Fibroblast of peridontal ligament (primary cell): ENCODE data around the gene NFKBIB.

Source experiments
- DNase-seq: peaks from one replicate; pipeline ENCODE4 v3.0.0-alpha.2; 2010; ENCODE audit errors: extremely low read depth

NFKBIB gene

DNA sequence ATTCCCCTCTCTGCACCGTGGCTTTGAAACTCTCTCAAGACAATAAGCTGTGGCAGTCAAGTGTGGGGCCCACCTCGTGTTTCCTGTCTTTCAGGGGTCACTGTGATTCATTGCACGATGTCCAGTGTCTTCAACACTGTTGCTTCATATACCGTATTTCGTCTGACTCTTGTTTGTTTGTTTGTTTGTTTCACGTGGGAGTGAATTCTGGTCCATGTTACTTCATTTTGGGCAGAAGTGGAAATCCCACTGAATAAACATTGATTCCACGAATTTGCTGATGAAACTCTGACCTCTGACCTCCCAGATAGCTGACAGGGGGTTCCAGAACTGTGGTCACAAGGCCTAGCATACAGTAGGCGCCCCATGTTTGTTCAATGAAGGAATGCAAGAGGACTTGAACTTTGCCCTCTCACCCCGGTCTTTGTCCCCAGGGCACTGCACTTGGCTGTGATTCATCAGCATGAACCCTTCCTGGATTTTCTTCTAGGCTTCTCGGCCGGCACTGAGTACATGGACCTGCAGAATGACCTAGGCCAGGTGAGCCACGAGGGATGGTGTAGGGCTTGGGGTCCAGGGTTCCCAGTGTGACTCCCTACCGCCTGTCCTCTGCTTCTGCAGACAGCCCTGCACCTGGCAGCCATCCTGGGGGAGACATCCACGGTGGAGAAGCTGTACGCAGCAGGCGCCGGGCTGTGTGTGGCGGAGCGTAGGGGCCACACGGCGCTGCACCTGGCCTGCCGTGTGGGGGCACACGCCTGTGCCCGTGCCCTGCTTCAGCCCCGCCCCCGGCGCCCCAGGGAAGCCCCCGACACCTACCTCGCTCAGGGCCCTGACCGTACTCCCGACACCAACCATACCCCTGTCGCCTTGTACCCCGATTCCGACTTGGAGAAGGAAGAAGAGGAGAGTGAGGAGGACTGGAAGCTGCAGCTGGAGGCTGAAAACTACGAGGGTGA, 5.1 kb downstream of the NFKBIB start:
- no peak for DNase-seq

- DNase-seq, result no peak
Measured at GRCh38 chr19:38905620-38906019, 5.9 kb downstream of the NFKBIB start.

- DNase-seq, result no peak
Measured at GRCh38 chr19:38907227-38907626, 7.5 kb downstream of the NFKBIB start.

DNA sequence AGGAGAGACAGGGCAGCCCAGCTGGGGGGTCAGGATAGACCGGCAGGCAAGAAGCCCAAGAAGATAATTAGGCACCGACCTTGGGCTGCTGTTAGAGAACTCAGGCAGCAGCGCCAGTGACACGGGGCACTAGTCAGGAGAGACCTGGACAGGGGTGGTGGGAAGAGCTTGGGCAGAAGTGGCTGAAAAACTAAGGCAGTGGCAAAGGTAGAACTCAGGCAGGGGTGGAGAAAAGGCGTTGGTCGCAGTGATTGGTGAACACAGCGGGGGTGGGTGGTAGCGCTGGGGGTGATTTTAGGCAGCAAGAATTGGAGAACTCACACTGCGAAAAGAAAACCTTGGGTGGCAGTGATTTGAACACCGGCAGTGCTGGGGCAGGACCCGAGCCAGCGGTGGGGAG, 7.9 kb downstream of the NFKBIB start:
- no peak for DNase-seq

GRCh38 chr19:38908911-38909310, 9.1 kb downstream of the NFKBIB start:
- DNase-seq, result no peak

DNA sequence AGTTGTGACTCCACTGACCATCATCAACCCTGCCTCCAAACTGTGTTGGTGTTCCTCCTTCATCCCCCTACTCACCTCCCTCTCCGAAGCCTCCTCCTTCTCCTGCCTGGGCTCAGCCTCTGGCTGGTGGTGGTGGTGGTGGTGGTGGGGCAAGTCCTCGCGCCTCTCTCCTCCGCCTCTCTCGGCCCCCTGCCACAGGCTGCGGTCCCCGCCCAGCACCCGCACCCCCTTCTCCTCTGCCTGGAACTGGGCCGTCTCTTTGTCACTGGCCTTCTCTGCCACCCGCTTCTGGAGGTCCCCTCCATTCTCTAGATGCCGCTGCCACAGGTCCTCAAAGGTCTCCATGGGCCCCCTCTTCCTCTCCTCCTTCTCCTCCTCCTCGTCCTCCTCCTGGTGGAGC, 10.7 kb downstream of the NFKBIB start:
- no peak for DNase-seq

GRCh38 chr19:38911388-38912001, 11.7 kb downstream of the NFKBIB start:
- no peak for DNase-seq

DNA sequence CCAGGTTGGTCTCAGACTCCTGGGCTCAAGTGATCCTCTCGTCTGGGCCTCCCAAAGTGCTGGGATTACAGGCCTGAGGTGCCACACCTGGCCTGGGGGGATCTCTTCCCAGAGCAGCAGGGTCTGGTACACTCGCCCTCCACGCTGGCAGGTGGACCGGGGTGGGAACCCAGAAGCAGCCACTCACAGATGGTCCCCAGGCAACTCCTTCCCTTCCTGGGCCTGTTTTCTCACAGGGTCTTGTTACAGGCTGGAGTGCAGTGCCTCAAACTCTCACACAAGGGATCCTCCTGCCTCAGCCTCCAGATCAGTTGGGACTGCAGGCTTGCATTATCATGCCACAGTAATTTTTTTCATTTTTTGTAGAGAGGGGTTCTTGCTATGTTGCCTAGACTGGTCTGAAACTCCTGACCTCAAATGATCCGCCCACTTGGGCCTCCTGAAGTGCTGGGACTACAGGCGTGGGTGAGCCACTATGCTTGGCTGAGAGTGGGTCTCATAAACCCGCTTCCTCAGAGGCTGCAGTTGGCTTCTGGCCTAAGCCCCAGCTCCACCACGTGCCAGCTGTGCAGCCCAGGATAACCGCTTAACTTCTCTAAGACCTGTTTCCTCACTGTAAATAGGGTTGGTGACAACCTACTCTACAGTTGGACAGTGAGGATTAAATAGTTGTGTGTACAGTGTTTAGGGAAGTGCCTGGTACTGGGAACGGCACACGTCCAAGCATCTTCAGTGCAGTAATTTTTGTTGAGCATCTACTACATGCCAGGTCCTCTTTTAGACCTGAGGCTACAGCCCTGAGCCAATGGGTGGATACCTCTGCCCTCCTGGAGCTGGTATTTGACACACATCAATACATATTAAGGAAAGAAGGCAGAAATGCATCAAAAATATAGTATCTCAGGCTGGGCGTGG, 13.1 kb downstream of the NFKBIB start:
- no peak for DNase-seq

DNA sequence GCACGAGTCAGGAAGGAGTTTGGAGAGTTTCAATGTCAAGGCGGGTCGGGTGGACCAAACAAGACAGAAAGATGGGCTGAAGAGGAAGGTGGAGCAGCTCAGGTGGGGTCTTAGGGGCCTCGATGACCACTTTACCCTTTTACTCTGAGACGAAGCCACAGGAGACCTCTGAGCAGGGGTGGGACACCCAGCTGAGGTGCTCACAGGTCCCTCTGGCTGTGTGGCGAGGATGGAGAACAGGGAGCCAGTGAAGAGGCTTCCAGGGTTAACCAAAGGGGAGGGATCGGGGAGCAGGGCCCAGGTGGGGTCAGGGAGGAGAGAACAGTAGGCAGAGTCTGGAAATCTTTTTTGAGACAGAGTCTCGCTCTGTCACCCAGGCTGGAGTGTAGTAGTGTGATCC, 14.2 kb downstream of the NFKBIB start:
- no peak for DNase-seq

- no peak for DNase-seq
Measured at GRCh38 chr19:38915329-38916321, 15.9 kb downstream of the NFKBIB start.

DNA sequence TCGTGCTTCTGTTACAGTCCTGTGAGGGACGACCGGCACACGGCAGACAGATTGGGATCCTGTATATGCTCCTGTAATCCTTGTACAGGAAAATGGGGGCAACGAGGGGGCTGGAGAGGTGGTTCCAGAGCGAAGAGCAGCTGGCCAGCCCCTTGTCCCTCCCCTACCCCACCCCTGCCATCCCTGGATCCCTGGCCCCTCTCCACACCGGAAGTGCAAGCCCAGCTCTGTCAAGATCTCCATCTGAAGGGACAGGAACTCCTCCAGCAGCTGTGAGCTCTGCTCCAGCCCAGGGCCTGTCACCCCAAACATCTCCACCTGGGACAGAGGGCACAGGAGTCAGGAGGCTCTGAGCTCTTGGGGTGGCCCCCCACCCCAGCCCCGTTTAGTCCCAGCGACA, 17.7 kb downstream of the NFKBIB start:
- no peak for DNase-seq

- DNase-seq, result no peak
Measured at GRCh38 chr19:38917921-38918491, 18.2 kb downstream of the NFKBIB start.

DNA sequence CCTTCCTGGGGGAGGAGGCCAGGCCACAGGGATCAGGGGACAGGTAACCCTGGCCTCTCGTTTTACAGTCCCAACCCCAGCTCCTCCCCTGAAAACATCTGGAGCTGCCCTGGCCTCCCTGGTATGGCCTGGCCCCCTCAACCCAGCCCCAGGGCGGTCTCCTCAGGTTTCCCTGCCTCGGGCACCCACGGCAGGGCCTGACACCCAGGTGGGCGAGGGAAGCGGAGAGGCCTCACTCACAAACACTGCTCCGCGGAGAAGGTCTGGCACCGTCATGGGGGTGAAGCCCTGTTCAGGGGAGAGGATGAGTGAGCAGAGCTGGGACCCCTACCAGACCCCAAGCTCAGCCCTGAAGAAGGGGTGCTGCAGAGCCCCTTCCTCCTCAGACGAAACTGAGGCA, 18.8 kb downstream of the NFKBIB start:
- DNase-seq, result no peak

DNA sequence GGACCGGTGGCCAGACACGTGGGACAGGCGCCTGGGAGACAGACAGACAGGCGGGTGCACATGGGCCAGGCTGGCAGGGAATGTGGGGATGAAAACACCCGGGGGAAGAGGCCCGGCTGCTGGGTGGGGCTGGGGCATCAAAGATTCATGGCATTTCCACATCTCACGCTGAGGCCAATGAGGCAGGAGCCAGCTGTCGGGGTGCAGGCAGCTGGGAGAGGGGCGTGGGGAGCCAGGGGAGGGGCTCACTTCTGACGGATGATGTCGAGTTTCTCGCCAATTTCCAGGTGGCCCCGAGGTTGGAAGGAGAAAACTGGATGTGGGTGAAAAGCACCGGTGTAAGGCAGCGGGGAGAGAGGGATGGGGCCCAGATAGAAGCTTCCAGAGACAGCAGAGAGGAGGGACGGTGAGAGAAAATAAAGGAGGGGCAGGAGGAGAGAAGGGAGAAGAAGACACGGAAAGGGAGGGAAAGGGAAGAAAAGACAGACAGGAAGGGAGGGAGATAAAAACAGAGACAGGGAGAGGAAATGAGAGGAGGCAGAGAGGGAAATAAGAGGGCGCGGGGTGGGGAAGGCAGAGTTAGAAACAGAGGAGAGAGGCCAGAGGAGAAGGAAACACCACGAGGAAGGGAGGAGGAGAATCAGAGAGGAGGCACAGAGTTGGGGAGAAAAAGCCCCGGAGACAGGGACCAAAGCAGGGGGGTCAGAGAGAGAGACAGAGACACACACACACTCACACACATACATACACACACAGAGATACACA, 20.2 kb downstream of the NFKBIB start:
- DNase-seq, result no peak

- DNase-seq, result no peak
Measured at GRCh38 chr19:38920602-38921419, 21.0 kb downstream of the NFKBIB start.

DNA sequence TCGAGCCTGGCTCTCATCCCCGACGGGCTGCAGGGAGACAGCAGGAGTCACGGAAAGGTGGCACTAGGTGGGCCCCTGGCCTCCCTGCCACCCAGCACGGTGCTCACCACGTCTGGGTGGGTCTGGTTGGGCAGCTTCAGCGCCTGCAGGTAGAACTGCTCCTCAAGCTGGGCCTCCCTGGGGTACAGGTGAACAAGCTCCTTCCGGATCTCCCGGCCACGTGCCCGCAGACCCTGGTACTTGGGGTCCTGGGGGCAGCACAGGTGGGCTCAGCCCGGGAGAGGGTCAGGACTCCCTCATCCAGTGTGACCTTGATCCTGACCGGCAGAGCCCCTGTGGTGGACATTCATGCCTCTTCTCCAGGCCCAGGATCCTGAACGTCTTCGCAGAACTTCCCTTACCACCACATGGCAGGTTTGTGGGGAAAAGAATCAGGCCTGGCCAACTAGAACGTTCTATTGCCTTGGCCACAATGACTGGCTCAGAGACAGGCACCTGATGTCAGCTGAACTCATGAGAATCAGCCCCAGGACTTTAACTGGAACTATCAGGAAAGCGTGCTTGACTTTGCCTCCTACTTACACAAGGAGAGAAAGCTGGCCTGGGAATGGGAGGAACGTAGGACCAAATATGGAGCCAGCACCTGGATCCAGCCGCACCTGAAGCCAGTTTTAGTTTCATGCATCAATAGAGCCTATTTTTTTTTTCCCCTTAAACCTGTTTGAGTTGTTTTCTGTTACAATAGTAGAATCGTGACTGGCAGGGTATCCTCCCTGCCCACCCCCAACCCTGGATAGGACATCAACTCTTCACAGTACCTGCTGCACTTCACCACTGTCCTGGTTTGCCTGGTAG, 21.9 kb downstream of the NFKBIB start:
- DNase-seq, result no peak

- DNase-seq, result no peak
Measured at GRCh38 chr19:38922482-38922881, 22.7 kb downstream of the NFKBIB start.

DNA sequence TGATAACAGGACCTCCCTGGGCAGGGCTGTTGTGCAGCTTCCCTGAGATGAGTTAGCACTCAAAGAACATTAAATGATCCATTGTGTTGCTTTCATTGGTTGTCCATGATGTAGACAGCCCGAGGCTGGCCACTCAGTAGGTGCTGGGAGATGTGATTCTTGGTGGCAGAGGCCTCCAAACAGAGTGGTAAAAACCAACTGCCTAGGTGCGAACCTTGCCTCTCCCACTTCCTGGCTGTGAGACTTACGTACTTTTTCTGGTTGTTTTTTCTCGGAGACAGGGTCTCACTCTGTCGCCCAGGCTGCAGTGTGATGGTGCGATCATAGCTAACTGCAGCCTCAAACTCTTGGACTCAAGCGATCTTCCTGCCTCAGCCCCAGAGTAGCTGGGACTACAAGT, 24.6 kb downstream of the NFKBIB start:
- DNase-seq, result no peak
